ENCODE results near the gene ZBP1. TPM values are rescaled to one million over a fixed set of nuclear protein-coding genes. Genes with fewer than 3 reads are reported as not detected.

Gene ZBP1
- total RNA-seq, 6 experiments from 2014 or later: 0.14 to 0.75 (median 0.36) TPM; not detected in 2

DNA sequence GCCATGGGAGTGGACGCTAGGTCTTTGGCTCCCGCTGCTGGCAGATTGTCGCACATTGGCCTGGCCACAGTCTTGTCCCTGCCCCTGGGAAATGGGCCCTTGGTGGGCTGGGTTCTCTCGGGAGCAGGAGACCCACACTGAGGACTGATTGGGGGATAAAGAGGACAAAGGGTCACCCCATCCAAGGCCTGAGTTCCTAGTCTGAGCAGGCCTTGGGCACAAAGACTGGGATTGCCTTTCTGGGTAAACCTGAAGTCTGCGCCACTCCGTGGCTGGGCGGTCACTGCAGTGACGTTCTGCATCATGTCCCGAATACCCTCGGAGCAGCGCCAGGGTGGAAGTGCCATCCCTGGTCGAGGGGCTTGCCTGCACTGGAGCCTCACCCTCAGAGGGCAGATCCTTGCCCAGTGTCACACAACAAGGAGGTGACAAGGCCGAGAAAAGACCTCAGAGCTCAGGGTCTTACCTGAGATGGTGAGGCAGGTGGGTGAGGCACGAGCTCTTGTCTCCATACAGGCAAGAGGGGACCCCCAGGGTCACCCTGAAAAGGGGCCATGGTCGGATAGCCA lies 36.1 kb upstream of the ZBP1 start:
- 33% methylated on average over 3 of the region's 15 CpGs for WGBS (ENCODE audit: insufficient coverage, low coverage, low lambda C conversion rate, missing lambda C conversion rate)
- TF ChIP-seq POLR2A (IDR thresholded peaks at IDR 0.05): no peak
- TF ChIP-seq, protein P1, sequence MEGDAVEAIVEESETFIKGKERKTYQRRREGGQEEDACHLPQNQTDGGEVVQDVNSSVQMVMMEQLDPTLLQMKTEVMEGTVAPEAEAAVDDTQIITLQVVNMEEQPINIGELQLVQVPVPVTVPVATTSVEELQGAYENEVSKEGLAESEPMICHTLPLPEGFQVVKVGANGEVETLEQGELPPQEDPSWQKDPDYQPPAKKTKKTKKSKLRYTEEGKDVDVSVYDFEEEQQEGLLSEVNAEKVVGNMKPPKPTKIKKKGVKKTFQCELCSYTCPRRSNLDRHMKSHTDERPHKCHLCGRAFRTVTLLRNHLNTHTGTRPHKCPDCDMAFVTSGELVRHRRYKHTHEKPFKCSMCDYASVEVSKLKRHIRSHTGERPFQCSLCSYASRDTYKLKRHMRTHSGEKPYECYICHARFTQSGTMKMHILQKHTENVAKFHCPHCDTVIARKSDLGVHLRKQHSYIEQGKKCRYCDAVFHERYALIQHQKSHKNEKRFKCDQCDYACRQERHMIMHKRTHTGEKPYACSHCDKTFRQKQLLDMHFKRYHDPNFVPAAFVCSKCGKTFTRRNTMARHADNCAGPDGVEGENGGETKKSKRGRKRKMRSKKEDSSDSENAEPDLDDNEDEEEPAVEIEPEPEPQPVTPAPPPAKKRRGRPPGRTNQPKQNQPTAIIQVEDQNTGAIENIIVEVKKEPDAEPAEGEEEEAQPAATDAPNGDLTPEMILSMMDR (IDR thresholded peaks at IDR 0.05): no peak
- Histone ChIP-seq H3K9me3 (no peaks in the 10 kb centered on the region), H3K36me3 (no peaks in the 10 kb centered on the region), H3K27ac (no peak overlapping the region), H3K4me1 (no peaks in the 10 kb centered on the region), H3K27me3 (no peaks in the 10 kb centered on the region), H3K4me3 (no peak overlapping the region)
- ATAC-seq (no peak), DNase-seq (peak in 2 of 3 donors; percentile 18 to 37)
- intact Hi-C loops (cut with DNase I): loop anchor here in 1 of 2 donors (5.0 to 10.0 kb wide), 2 partner anchors 438 to 521 kb away; no protein-coding TSS in a partner anchor

DNA sequence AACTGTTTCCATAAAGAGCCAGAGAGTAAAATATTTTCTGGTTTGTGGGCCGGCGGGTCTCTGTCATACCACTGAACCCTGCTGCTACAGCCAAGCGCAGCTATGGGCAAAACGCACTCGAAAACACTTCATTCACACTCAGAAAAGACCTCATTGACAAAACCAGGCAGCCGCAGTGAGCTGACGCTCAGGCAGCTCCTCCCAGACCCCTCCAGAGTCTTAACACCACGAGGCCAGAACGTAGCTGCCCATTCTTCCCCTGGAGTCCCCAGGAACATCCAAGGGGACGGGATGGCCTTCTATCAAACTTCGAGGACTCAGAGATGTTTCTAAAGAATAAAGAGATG lies 35.6 kb upstream of the ZBP1 start:
- TF ChIP-seq, protein P1 (IDR thresholded peaks at IDR 0.05): no peak
- no peak for TF ChIP-seq POLR2A (IDR thresholded peaks at IDR 0.05)
- Histone ChIP-seq H3K4me1 (no peaks in the 10 kb centered on the region), H3K36me3 (no peaks in the 10 kb centered on the region), H3K27me3 (no peaks in the 10 kb centered on the region), H3K27ac (no peak overlapping the region), H3K9me3 (no peaks in the 10 kb centered on the region), H3K4me3 (no peak overlapping the region)
- 58% methylated on average over 8 of the region's 11 CpGs for WGBS (ENCODE audit: insufficient coverage, low coverage, low lambda C conversion rate, missing lambda C conversion rate)
- intact Hi-C loops (cut with DNase I): loop anchor here in 1 of 2 donors (5.0 to 10.0 kb wide), 2 partner anchors 439 to 522 kb away; no protein-coding TSS in a partner anchor
- DNase-seq: no peak
- ATAC-seq: no peak

DNA sequence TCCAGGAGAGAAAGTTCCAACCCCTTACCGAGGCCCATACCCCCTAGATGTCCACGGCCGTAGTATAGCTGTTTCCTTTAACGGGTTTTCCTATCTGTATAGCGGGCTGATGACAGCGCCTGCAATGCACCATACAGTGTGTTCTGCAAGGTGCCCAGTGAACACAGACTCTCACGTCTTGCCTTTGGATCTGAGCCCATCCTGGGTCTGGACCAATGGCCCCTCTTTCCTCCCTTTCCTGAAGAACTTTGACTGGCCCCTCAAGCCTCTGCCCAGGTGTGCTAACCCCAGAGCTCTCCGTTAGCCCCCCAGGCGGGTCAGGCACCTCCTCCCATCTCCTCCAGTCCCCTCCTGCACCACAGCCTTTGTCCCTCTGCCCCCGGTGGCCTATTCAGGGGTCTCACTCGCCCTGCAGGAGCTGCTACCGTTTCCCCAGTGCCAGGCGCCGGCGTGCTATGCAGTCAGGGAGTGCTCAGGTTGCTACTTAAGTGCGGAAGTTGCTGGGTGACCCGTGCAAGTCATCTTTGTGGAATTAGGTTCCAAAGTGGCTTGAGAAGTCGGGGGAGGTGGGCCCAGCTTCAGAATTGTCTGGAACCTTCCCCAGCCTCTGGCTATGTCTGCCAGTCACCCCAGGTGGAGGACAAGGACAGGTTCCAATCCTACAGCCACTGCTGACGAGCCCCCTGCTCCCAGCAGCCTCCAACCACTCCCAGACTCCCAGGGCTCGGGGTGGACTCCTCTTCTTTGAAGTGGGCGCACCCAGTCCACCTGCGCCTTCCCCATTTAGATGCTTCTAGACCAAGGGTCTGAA lies 35.0 kb upstream of the ZBP1 start:
- no peak for TF ChIP-seq POLR2A (IDR thresholded peaks at IDR 0.05)
- Histone ChIP-seq H3K4me1 (no peaks in the 10 kb centered on the region), H3K27me3 (no peaks in the 10 kb centered on the region), H3K4me3 (no peak overlapping the region), H3K36me3 (no peaks in the 10 kb centered on the region), H3K9me3 (no peaks in the 10 kb centered on the region), H3K27ac (no peak overlapping the region)
- ATAC-seq (no peak), DNase-seq (peak in 2 of 3 donors; percentile 10 to 42)
- whole genome bisulfite sequencing (ENCODE audit: insufficient coverage, low coverage, low lambda C conversion rate, missing lambda C conversion rate): 60% methylated on average over 10 of the region's 22 CpGs
- intact Hi-C loops (cut with DNase I): loop anchor here in 1 of 2 donors (5.0 to 10.0 kb wide), 2 partner anchors 440 to 522 kb away; no protein-coding TSS in a partner anchor

DNA sequence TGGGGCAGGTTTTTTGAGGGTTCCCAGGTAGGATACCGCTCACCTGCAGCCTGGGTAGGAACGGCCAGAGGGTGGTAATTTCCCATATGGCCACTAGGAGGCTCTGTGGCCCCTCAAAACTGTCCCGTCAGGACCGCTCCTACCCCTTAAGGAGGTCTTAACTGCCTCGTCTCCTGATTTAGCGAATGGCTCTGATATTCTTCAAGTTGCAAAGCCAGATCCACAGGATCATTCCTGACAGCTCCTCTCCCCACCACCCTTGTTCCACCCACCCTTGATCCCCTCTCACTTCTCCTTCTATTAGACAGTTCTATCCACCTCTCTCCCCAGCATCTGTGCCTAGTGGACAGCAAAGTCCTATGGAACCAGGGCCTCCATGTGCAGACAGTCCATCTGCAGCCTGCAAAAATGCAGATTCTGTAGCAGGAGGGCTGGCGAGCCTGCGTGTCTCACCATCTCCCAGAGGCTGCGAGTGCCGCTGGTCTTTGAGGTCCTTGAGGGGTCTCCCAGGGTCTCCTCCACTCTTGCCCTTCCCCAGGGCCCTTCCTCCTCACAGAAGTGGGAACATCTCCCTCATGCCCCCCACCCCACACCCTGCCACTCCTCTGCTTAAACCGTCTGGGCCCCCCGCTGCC lies 34.3 kb upstream of the ZBP1 start:
- intact Hi-C loops (cut with DNase I): loop anchor here in 1 of 2 donors (10.0 kb wide), 1 partner anchor 440 kb away; no protein-coding TSS in a partner anchor
- Histone ChIP-seq H3K36me3 (no peaks in the 10 kb centered on the region), H3K27ac (no peak overlapping the region), H3K4me1 (no peaks in the 10 kb centered on the region), H3K27me3 (no peaks in the 10 kb centered on the region), H3K4me3 (no peak overlapping the region), H3K9me3 (no peaks in the 10 kb centered on the region)
- TF ChIP-seq POLR2A (IDR thresholded peaks at IDR 0.05): no peak
- TF ChIP-seq, protein P1 (IDR thresholded peaks at IDR 0.05): peak; percentile 85 to 90 (median 86)
- WGBS (ENCODE audit: insufficient coverage, low coverage, low lambda C conversion rate, missing lambda C conversion rate): 12% methylated on average over 8 of the region's 12 CpGs
- DNase-seq (peak; percentile 31 to 56 (median 50)), ATAC-seq (peak; percentile 69 to 87 (median 84))

All from right lobe of liver (tissue), 6 donors.